ENCODE data around the gene LARGE1.

The LARGE1 gene

DNA sequence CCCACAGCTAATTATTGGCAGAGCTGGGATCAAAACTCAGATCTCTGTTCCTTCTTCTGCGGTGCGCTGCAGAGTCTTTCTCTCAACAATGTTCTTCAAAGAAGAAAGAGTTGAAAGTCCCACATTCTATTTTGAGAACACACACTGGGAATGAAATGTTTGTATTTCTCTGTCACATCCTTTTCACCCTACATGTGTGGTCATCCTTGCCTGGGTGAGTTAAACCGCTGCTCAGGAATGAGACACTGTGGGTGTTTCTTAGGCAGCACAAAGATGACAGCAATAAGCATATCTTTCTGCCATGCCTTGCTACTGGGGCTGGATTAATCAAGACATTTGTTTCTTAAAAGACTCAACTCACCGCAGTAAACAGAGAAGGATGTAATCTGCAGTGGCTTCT, 222.6 kb downstream of the LARGE1 start:
- Histone ChIP-seq H3K36me3 (ENCODE audit: control insufficient read depth, insufficient read depth, low read length) (peaks cover 13% of the 10 kb centered on the region), H3K4me3 (ENCODE audit: low read depth, low read length) (no peak overlapping the region), H3K9me3 (ENCODE audit: control insufficient read depth, insufficient read depth, low read length) (no peaks in the 10 kb centered on the region), H3K4me1 (ENCODE audit: control insufficient read depth, insufficient read depth, low read length) (no peaks in the 10 kb centered on the region), H3K9ac (ENCODE audit: low read depth, low read length) (no peak overlapping the region), H3K27me3 (ENCODE audit: control insufficient read depth, insufficient read depth, low read length) (no peaks in the 10 kb centered on the region)

- H3K9ac ChIP-seq (ENCODE audit: low read depth, low read length), result no peak overlapping the region
- H3K9me3 ChIP-seq (ENCODE audit: control insufficient read depth, insufficient read depth, low read length), result no peaks in the 10 kb centered on the region
- H3K27me3 ChIP-seq (ENCODE audit: control insufficient read depth, insufficient read depth, low read length), result no peaks in the 10 kb centered on the region
- H3K36me3 ChIP-seq (ENCODE audit: control insufficient read depth, insufficient read depth, low read length), result peaks cover 3% of the 10 kb centered on the region
- no peak overlapping the region for H3K4me3 ChIP-seq (ENCODE audit: low read depth, low read length)
- H3K4me1 ChIP-seq (ENCODE audit: control insufficient read depth, insufficient read depth, low read length), result peaks cover 3% of the 10 kb centered on the region
Observed at GRCh38 chr22:33691057-33691630, 229.1 kb downstream of the LARGE1 start.

DNA sequence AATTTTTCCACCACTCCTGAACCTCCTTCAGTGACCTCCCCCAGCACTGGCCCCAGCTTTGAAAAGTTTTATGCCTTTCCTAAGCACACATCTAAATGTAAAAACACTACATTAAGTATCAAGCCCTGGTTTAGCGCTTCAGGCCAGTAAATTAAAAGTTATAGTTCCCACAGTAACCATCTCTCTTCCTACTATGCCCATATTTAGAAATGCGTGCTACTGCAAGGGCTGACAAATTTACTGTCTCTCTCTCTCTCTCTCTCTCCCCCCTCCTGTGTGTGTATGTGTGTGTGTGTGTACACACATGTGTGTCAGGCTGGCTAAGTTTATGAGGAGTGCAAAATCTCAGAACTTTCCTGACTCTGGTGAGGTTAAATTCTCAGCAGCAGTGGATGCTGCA, 231.4 kb downstream of the LARGE1 start:
- H3K9me3 ChIP-seq (ENCODE audit: control insufficient read depth, insufficient read depth, low read length), result no peaks in the 10 kb centered on the region

DNA sequence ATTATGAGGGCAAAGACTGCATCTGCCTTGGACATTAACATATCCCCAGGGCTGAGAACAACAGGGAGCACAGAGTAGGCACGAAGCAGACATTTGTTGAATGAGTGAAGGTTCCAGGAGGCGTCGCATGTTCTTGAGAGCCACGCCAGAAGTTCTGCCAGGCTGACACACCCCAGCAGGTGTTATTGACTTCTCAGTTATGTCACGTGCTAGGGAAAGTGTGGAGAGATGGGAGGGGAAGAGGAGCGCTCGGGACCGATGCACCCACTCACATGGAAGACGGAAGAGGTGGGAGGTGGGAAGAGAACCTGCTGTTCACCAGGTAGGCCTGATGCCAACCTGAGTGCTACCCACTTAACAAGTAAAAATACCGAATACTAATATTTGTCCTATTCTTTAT, 232.8 kb downstream of the LARGE1 start:
- no peaks in the 10 kb centered on the region for H3K9me3 ChIP-seq (ENCODE audit: control insufficient read depth, insufficient read depth, low read length)

More for the DNA sequence above, 231.4 kb downstream of the LARGE1 start:
- Histone ChIP-seq H3K4me1 (ENCODE audit: control insufficient read depth, insufficient read depth, low read length) (peaks cover 3% of the 10 kb centered on the region), H3K4me3 (ENCODE audit: low read depth, low read length) (no peak overlapping the region), H3K9ac (ENCODE audit: low read depth, low read length) (no peak overlapping the region), H3K36me3 (ENCODE audit: control insufficient read depth, insufficient read depth, low read length) (peaks cover 6% of the 10 kb centered on the region), H3K27me3 (ENCODE audit: control insufficient read depth, insufficient read depth, low read length) (no peaks in the 10 kb centered on the region)

GRCh38 chr22:33684087-33684486, 236.2 kb downstream of the LARGE1 start:
- no peaks in the 10 kb centered on the region for H3K9me3 ChIP-seq (ENCODE audit: control insufficient read depth, insufficient read depth, low read length)
- no peaks in the 10 kb centered on the region for H3K27me3 ChIP-seq (ENCODE audit: control insufficient read depth, insufficient read depth, low read length)
- H3K36me3 ChIP-seq (ENCODE audit: control insufficient read depth, insufficient read depth, low read length), result peaks cover 6% of the 10 kb centered on the region
- no peaks in the 10 kb centered on the region for H3K4me1 ChIP-seq (ENCODE audit: control insufficient read depth, insufficient read depth, low read length)
- H3K9ac ChIP-seq (ENCODE audit: low read depth, low read length), result no peak overlapping the region
- no peak overlapping the region for H3K4me3 ChIP-seq (ENCODE audit: low read depth, low read length)

More for the DNA sequence above, 232.8 kb downstream of the LARGE1 start:
- H3K27me3 ChIP-seq (ENCODE audit: control insufficient read depth, insufficient read depth, low read length), result no peaks in the 10 kb centered on the region
- H3K36me3 ChIP-seq (ENCODE audit: control insufficient read depth, insufficient read depth, low read length), result peaks cover 6% of the 10 kb centered on the region
- peaks cover 3% of the 10 kb centered on the region for H3K4me1 ChIP-seq (ENCODE audit: control insufficient read depth, insufficient read depth, low read length)
- no peak overlapping the region for H3K9ac ChIP-seq (ENCODE audit: low read depth, low read length)
- H3K4me3 ChIP-seq (ENCODE audit: low read depth, low read length), result no peak overlapping the region

DNA sequence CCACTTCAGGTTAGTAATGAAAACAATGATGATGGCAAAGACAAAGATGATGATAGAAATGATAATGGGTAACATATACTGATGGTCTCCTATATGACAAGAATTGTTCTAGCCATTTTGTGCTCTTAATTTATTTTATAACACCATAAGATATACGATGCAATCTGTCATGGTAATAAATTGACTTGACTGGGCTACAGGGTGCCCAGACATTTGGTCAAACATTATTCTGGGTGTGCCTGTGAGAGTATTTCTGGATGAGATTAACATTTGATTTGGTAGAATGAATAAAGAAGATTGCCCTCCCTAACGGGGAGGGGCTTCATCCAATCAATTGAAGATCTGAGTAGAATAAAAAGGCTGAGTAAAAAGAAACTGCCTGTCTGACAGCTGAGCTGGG, 237.3 kb downstream of the LARGE1 start:
- Histone ChIP-seq H3K9me3 (ENCODE audit: control insufficient read depth, insufficient read depth, low read length) (no peaks in the 10 kb centered on the region), H3K9ac (ENCODE audit: low read depth, low read length) (no peak overlapping the region), H3K27me3 (ENCODE audit: control insufficient read depth, insufficient read depth, low read length) (no peaks in the 10 kb centered on the region), H3K4me1 (ENCODE audit: control insufficient read depth, insufficient read depth, low read length) (peaks cover 3% of the 10 kb centered on the region), H3K36me3 (ENCODE audit: control insufficient read depth, insufficient read depth, low read length) (peaks cover 2% of the 10 kb centered on the region), H3K4me3 (ENCODE audit: low read depth, low read length) (no peak overlapping the region)

DNA sequence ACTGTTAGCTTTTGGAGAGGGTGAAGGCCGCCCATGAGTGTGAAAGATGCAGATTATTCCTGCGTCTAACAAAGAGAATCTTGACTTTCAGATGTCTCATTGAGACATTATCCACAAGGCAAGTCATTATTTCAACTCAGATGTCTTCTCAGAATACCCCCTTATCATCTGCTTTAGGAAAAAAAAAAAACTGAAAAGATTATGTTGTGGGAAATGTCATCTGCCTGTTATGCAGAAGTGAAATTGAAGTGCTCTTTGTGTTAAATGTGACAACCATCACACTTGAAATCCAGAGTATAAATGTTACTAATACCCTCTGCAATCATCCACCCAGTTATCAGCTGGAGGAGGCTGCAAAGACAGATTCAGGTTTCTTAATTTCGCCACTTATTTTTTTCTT, 239.6 kb downstream of the LARGE1 start:
- H3K9me3 ChIP-seq (ENCODE audit: control insufficient read depth, insufficient read depth, low read length), result no peaks in the 10 kb centered on the region
- H3K36me3 ChIP-seq (ENCODE audit: control insufficient read depth, insufficient read depth, low read length), result peaks cover 2% of the 10 kb centered on the region
- H3K4me3 ChIP-seq (ENCODE audit: low read depth, low read length), result no peak overlapping the region
- no peaks in the 10 kb centered on the region for H3K27me3 ChIP-seq (ENCODE audit: control insufficient read depth, insufficient read depth, low read length)
- H3K4me1 ChIP-seq (ENCODE audit: control insufficient read depth, insufficient read depth, low read length), result peaks cover 3% of the 10 kb centered on the region
- H3K9ac ChIP-seq (ENCODE audit: low read depth, low read length), result no peak overlapping the region

GRCh38 chr22:33678523-33678922, 241.8 kb downstream of the LARGE1 start:
- Histone ChIP-seq H3K4me1 (ENCODE audit: control insufficient read depth, insufficient read depth, low read length) (peaks cover 3% of the 10 kb centered on the region), H3K36me3 (ENCODE audit: control insufficient read depth, insufficient read depth, low read length) (no peaks in the 10 kb centered on the region), H3K4me3 (ENCODE audit: low read depth, low read length) (no peak overlapping the region), H3K9ac (ENCODE audit: low read depth, low read length) (no peak overlapping the region), H3K9me3 (ENCODE audit: control insufficient read depth, insufficient read depth, low read length) (no peaks in the 10 kb centered on the region), H3K27me3 (ENCODE audit: control insufficient read depth, insufficient read depth, low read length) (no peaks in the 10 kb centered on the region)

DNA sequence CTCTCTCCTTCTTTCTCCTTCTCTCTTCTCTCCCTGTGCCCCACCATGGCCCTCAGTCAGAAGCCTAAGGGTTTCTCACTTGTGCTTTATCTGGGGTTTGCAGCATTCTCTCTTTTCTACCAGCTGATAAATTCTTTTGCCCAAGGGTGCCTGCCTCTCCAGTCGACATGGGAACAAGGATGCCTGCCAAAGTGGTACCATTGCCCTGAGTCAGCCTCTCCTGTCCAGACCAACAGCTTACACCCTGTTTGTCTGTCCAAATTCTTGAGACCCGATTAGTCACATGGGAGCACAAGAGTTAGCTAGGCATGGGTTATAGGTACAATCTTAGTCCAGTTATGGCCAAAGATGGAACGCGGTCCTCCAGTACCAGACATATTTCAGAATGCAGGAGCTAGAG, 242.7 kb downstream of the LARGE1 start:
- Histone ChIP-seq H3K9ac (ENCODE audit: low read depth, low read length) (no peak overlapping the region), H3K4me3 (ENCODE audit: low read depth, low read length) (no peak overlapping the region), H3K36me3 (ENCODE audit: control insufficient read depth, insufficient read depth, low read length) (no peaks in the 10 kb centered on the region), H3K27me3 (ENCODE audit: control insufficient read depth, insufficient read depth, low read length) (no peaks in the 10 kb centered on the region), H3K9me3 (ENCODE audit: control insufficient read depth, insufficient read depth, low read length) (no peaks in the 10 kb centered on the region), H3K4me1 (ENCODE audit: control insufficient read depth, insufficient read depth, low read length) (peaks cover 3% of the 10 kb centered on the region)

GRCh38 chr22:33674357-33674756, 245.9 kb downstream of the LARGE1 start:
- Histone ChIP-seq H3K9ac (ENCODE audit: low read depth, low read length) (no peak overlapping the region), H3K4me3 (ENCODE audit: low read depth, low read length) (no peak overlapping the region), H3K4me1 (ENCODE audit: control insufficient read depth, insufficient read depth, low read length) (peaks cover 18% of the 10 kb centered on the region), H3K9me3 (ENCODE audit: control insufficient read depth, insufficient read depth, low read length) (no peaks in the 10 kb centered on the region), H3K36me3 (ENCODE audit: control insufficient read depth, insufficient read depth, low read length) (no peaks in the 10 kb centered on the region), H3K27me3 (ENCODE audit: control insufficient read depth, insufficient read depth, low read length) (no peaks in the 10 kb centered on the region)

DNA sequence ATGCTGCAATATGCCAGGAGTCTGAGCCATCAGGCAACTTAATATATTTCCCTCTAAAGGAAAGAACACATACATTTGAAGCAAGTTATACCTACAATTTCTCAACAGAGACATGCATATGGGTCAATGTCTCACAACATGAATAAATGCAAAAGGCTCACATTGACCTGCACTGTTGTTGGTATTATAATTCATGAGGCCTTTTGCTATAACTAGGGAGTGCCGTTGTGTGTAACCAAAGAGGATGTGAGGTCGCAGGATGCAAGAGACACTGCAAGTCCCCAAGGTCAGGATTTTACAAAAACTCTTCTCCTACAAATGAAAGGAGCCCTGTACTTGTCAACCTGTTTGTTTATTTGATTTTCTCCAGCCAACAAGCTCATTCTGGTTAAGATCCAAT, 250.5 kb downstream of the LARGE1 start:
- Histone ChIP-seq H3K27me3 (ENCODE audit: control insufficient read depth, insufficient read depth, low read length) (no peaks in the 10 kb centered on the region), H3K9ac (ENCODE audit: low read depth, low read length) (no peak overlapping the region), H3K36me3 (ENCODE audit: control insufficient read depth, insufficient read depth, low read length) (no peaks in the 10 kb centered on the region), H3K4me3 (ENCODE audit: low read depth, low read length) (no peak overlapping the region), H3K4me1 (ENCODE audit: control insufficient read depth, insufficient read depth, low read length) (peaks cover 29% of the 10 kb centered on the region), H3K9me3 (ENCODE audit: control insufficient read depth, insufficient read depth, low read length) (no peaks in the 10 kb centered on the region)

GRCh38 chr22:33666961-33667619, 253.2 kb downstream of the LARGE1 start:
- no peaks in the 10 kb centered on the region for H3K9me3 ChIP-seq (ENCODE audit: control insufficient read depth, insufficient read depth, low read length)
- H3K27me3 ChIP-seq (ENCODE audit: control insufficient read depth, insufficient read depth, low read length), result no peaks in the 10 kb centered on the region
- no peaks in the 10 kb centered on the region for H3K36me3 ChIP-seq (ENCODE audit: control insufficient read depth, insufficient read depth, low read length)
- no peak overlapping the region for H3K4me3 ChIP-seq (ENCODE audit: low read depth, low read length)
- no peak overlapping the region for H3K9ac ChIP-seq (ENCODE audit: low read depth, low read length)
- H3K4me1 ChIP-seq (ENCODE audit: control insufficient read depth, insufficient read depth, low read length), result peaks cover 26% of the 10 kb centered on the region

Measured in iPS-15b (cell line).